ENCODE results near the gene KLHDC3. TPM values are rescaled to one million over a fixed set of nuclear protein-coding genes. Genes with fewer than 3 reads are reported as not detected.

KLHDC3 gene
- total and polyA plus RNA-seq, 2 donors (not counting 1 experiment from before 2014, with no cell fraction given), result 47.4 to 50.7 TPM

GRCh38 chr6:42984001-42984923 lies 29.8 kb upstream of the KLHDC3 start, which contains the start of gene PPP2R5D:
Gene PPP2R5D (plus strand): TSS chr6:42984570. CDS start chr6:42984678, 108 bp downstream.
- Mint-ChIP-seq H3K4me1 (peaks cover 49% of the 10 kb centered on the region), H3K27me3 (no peaks in the 10 kb centered on the region), H3K9me3 (ENCODE audit: insufficient read depth) (no peaks in the 10 kb centered on the region), H3K27ac (peak within 1 kb of the TSS; percentile 95), H3K4me3 (peak within 1 kb of the TSS; percentile 89)
- Histone ChIP-seq H3K4me1 (ENCODE audit: control insufficient read depth in 2 of 2, insufficient read depth in 2 of 2, low read length in 2 of 2) (peaks cover 18 to 30% of the 10 kb centered on the region in 2 donors), H3K9ac (ENCODE audit: low read length) (peak within 1 kb of the TSS; percentile 93), H3K4me3 (ENCODE audit: control extremely low read depth in 1 of 5, extremely low read depth in 1 of 5, insufficient read depth in 1 of 5, low read depth in 2 of 5, low read length in 4 of 5) (peak within 1 kb of the TSS; percentile 54 to 96 (median 91)), H3K27me3 (replicated peaks in 1 of 4; ENCODE audit: control extremely low read depth in 1 of 4, control insufficient read depth in 3 of 4, insufficient read depth in 4 of 4, low read length in 3 of 4) (no peaks in the 10 kb centered on the region), H3K9me3 (ENCODE audit: control extremely low read depth in 1 of 3, control insufficient read depth in 2 of 3, insufficient read depth in 1 of 3, low read length in 2 of 3) (no peaks in the 10 kb centered on the region), H3K27ac (ENCODE audit: low read length in 2 of 2) (peak within 1 kb of the TSS; percentile 74 to 86), H3K79me2 (ENCODE audit: control insufficient read depth, insufficient read depth, low read length) (peaks cover 68% of the 10 kb centered on the region), H4K20me1 (ENCODE audit: control insufficient read depth, insufficient read depth, low read length, poor library complexity, severe bottlenecking) (no peaks in the 10 kb centered on the region), H2AFZ (ENCODE audit: insufficient read depth, low read depth, low read length, poor library complexity, severe bottlenecking) (peak within 1 kb of the TSS; percentile 88), H3K36me3 (replicated peaks in 1 of 2; ENCODE audit: control extremely low read depth in 1 of 2, control insufficient read depth in 1 of 2, extremely low read depth in 1 of 2, insufficient read depth in 2 of 2, low read length in 1 of 2) (peaks cover 0 to 12% of the 10 kb centered on the region in 2 experiments), H3K4me2 (replicated peaks; ENCODE audit: low read depth, low read length, poor library complexity, severe bottlenecking) (peak within 1 kb of the TSS; percentile 79)
- DNase-seq (peak; percentile 98), ATAC-seq (ENCODE audit: low read depth) (peak; percentile 95)
- intact Hi-C loops (cut with micrococcal nuclease), result loop anchor here (1.0 kb wide), 3 partner anchors 30 to 187 kb away; partner anchors contain the start of genes CNPY3, KLHDC3 and SRF
- under 1% methylated on average over 52 of the region's 59 CpGs for WGBS (ENCODE audit: insufficient coverage)
- POLR2A ChIA-PET, result interaction anchor here (0.5 to 2.2 kb wide), 12 partner anchors 13 to 534 kb away, joined by 3 to 36 read pairs (median 4); partner anchors contain the start of genes CNPY3, CUL7, KLHDC3 and MEA1
- TF ChIP-seq, protein P1, sequence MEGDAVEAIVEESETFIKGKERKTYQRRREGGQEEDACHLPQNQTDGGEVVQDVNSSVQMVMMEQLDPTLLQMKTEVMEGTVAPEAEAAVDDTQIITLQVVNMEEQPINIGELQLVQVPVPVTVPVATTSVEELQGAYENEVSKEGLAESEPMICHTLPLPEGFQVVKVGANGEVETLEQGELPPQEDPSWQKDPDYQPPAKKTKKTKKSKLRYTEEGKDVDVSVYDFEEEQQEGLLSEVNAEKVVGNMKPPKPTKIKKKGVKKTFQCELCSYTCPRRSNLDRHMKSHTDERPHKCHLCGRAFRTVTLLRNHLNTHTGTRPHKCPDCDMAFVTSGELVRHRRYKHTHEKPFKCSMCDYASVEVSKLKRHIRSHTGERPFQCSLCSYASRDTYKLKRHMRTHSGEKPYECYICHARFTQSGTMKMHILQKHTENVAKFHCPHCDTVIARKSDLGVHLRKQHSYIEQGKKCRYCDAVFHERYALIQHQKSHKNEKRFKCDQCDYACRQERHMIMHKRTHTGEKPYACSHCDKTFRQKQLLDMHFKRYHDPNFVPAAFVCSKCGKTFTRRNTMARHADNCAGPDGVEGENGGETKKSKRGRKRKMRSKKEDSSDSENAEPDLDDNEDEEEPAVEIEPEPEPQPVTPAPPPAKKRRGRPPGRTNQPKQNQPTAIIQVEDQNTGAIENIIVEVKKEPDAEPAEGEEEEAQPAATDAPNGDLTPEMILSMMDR (IDR thresholded peaks at IDR 0.05), result no peak
- no peak for TF ChIP-seq EZH2 (IDR thresholded peaks at IDR 0.05; ENCODE audit: borderline replicate concordance, insufficient read depth, low read depth, low read length, poor library complexity, severe bottlenecking)
- CTCF ChIA-PET, result interaction anchor here (0.7 to 1.8 kb wide), 7 partner anchors 20 to 437 kb away, joined by 3 to 8 read pairs (median 4); partner anchors contain the start of genes CNPY3, KLHDC3 and MEA1
